ENCODE data around the gene TWSG1.

Gene TWSG1

DNA sequence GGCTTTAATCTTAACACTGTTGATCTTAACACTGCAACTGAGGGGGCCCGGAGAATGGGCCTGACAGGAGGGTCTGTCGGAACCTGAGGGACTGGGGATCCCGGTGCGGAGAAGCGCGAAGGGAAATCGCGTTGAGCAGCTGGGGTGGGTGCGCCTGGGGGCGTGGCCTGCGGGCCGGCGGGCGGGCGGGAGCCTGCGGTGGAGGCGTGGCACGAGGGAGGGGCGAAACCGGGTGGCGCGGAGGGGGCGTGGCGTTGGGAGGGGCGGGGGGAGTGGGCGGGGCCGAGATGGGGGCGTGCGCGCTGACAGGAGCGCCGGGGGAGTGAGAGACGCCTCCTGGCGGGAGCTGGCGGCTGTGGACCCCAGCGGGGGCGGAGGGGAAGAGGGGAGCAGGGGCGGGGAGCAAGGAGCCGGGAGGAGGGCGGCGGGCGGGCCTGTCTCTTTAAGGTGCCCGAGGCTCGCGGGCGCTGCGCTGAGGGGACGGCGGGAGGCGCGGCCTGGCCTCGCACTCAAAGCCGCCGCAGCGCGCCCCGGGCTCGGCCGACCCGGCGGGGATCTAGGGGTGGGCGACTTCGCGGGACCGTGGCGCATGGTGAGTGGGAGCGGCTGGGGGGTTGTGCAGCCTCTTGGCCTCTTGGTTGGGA, at the start of gene TWSG1:
Gene TWSG1, plus strand, starts transcription at position 445 of the 644 bp plus-strand sequence. CDS start 2,457 bp downstream, outside the sequence.
- peak; percentile 96 for DNase-seq

DNA sequence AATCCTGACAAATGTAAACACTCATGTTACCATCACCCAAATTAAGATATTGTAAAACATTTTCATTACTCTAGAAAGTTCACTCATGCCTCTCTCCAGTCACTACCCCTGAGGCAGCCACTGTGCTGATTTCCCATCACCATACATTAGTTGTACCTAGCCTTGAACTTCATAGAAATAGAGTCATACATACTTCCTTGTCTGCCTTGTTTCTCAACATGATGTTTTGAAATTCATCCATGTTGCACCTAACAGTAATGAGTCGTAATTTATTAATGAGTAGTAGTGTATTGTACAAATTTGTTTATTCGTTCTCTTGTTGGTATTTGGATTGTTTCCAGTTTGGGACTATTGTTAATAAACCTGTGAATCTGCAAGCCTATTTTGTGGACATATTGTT, 49.0 kb upstream of the TWSG1 start:
- DNase-seq: no peak

- DNase-seq: no peak
Measured at GRCh38 chr18:9287036-9287435, 47.5 kb upstream of the TWSG1 start.

- no peak for DNase-seq
Measured at GRCh38 chr18:9289698-9290097, 44.9 kb upstream of the TWSG1 start.

DNA sequence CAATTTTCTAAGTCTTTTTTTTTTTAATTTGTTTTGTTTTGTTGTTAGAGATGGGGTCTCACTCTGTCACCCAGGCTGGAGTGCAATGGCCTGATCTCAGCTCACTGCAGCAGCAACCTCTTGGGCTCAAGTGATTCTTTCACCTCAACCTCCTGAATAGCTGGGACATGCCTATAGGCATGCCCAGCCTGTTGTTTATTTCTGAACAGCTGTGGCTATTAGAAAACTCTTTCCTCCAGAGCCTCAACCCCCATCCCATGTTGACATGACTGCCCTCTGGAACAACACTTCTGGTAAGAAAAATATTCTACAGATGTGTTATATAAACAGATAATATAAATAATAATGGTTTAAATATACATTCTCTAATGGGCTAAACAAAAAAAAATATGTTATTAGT, 44.4 kb upstream of the TWSG1 start:
- no peak for DNase-seq

DNA sequence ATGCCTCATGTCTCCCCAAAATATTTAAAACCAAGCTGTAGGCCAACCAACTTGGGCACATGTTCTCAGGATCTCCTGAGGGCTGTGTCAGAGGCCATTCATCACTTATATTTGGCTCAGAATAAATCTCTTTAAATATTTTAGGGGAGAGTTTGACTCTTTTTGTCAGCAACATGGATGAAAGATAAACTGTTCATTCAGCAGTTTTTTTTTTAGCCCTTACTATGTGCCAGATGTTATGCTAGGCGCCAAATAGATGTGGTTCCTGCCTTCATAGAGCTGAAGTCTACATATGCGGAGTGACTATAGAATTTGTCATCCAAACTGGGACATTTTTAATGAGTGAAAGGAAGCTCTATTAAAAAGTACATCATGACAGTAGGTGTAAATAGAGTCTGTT, 42.5 kb upstream of the TWSG1 start:
- DNase-seq: no peak

DNA sequence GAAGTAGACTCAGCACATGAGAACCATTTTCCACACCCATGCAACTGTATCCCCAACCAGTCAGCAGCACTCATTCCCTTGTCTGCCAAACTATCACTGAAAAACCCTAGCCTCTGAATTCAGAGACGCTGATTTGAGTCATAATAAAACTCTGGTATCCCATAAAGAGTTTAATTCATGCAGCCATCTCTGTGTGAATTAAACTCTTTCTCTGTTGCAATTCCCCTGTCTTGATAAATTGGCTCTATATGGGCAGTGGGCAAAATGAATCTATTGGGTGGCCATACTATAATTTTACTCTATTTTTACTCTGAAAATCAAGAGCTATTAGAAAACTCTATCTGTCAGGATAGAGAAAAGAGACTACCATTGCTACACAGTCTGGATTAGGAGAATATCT, 40.6 kb upstream of the TWSG1 start:
- no peak for DNase-seq

GRCh38 chr18:9296233-9297006, 38.2 kb upstream of the TWSG1 start:
- DNase-seq: no peak

DNA sequence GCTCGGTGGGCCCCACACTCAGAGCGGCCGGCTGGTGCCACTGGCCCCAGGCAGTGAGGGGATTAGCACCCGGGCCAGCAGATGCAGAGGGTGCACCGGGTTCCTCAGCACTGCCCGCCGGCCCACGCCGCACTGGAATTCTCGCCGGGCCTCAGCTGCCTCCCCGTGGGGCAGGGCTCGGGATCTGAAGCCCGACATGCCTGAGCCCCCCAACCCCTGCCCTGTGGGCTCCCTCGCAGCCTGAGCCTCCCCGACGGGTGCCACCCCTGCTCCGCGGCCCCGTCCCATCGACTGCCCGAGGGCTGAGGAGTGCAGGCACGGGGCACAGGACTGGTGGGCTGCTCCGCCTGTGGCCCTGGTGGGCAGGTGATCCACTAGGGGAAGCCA, 37.6 kb upstream of the TWSG1 start:
- DNase-seq: no peak

DNA sequence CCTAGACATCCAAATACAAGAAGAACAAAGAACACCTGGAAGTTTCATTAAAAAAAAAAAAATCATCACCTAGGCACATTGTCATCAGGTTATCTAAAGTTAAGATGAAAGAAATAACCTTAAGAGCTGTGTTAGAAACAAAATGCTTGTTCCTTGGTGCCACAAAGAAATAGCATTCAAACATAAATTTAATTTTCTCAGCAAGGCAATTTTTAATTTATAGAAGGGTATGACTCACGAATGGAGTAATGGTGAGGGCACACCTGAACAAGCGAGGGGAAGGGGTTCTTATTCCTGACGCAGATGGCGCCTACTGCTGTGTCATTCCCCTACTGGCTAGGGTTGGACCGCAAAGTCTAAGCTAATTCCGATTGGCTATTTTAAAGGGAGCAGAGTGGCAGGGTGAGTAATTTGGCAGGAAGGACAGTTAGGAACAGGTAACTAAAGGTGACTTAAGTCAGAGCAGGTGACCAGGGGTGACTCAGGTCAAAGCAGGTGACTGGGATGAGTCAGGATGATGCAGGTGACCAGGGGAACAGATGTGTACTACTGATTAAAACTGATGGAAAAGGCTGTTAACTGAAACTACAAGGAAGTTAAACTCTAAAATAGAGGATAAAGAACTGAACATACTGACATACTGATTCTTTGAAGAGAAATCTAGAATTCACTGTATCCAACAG, 30.0 kb upstream of the TWSG1 start:
- DNase-seq: no peak

- no peak for DNase-seq
Measured at GRCh38 chr18:9319333-9319732, 15.2 kb upstream of the TWSG1 start.

DNA sequence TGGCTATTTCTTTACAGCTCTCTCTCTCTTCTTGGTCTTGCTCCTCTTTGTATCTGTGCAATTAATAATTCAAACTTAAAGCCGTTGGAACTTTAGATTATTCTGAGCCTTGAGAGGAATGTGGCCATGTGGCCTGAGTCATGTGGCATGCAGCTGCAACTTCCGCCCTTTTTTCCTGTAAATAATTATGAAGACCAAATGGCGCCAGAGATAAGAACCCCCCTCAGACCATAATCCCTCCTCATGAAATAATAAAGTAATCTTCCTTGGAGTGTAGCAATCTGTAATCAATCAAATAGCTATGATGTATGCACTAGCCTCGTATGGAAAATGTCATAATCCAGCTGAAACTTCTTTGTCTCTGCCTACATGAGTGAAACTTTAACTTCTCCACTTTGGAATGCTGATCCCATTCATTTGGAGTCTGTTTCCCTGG, 13.5 kb upstream of the TWSG1 start:
- no peak for DNase-seq

- DNase-seq: no peak
Measured at GRCh38 chr18:9321736-9322135, 12.8 kb upstream of the TWSG1 start.

GRCh38 chr18:9322744-9323143, 11.8 kb upstream of the TWSG1 start:
- DNase-seq: no peak

DNA sequence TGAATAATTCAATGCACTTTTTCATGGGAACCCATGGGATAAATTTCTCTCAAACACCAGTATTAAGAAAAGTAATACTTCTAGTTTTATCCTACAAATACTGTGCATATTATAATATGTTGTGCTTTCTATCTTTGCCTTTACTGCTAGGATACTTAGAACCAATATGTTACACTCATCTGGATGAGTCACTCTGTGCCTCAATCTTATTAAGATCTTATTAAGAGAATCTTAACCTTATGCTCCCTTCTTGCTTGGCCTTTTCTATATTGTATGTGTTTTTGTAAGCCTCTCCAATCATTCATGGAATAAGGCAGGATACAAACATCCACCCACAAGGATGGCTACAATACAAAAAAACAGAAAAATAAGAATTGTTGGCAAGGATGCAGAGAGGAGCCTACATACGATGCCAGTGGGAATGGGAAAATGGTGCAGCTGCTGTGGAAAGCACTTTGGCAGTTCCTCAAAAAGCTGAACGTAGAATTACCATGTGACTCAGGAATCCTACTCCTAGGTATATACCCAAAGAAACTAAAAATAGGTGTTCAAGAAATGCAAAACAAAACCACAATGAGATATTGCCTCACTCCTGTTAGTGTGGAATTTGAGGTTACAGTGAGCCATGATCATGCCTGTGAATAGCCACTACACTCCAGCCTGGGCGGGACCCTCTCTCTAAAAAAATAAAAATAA, 10.7 kb upstream of the TWSG1 start:
- no peak for DNase-seq

- no peak for DNase-seq
Measured at GRCh38 chr18:9325716-9326115, 8.9 kb upstream of the TWSG1 start.

- no peak for DNase-seq
Measured at GRCh38 chr18:9328776-9329175, 5.8 kb upstream of the TWSG1 start.

DNA sequence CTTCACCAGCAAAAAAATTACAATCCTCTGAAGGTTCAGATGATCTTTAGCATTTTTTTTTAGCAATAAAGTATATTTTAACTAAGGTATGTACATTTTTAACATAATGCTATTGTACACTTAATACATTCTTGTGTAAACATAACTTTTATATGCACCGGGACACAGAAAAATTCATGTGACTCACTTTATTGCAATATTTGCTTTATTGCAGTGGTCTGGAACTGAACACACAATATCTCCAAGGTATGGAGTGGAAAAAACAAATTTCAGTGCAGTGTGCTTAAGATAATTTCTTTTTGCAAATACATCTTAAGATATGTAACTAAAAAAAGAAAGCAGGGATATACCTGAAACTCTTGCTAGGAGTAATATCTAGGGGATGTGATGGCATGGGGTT, 5.1 kb upstream of the TWSG1 start:
- DNase-seq: no peak

DNA sequence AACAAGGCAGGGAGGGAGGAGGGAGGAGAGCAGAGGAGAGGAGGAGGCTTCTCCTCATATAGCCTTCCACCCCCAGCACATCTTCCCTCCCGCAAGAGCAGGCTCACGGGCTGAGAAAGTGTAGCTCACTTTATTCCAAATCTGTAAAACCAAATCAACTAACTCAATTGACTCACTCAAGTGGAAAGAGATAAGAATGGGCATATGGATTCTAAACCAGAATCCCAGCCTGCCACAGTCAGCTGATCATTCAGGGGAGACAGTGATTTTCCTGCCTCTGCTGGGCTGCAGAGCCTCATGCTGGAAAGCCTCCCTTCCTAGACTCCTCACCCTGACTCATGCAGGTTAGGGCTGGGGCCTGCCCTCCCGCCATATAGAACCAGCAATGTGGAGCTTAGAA, 4.2 kb upstream of the TWSG1 start:
- no peak for DNase-seq

DNA sequence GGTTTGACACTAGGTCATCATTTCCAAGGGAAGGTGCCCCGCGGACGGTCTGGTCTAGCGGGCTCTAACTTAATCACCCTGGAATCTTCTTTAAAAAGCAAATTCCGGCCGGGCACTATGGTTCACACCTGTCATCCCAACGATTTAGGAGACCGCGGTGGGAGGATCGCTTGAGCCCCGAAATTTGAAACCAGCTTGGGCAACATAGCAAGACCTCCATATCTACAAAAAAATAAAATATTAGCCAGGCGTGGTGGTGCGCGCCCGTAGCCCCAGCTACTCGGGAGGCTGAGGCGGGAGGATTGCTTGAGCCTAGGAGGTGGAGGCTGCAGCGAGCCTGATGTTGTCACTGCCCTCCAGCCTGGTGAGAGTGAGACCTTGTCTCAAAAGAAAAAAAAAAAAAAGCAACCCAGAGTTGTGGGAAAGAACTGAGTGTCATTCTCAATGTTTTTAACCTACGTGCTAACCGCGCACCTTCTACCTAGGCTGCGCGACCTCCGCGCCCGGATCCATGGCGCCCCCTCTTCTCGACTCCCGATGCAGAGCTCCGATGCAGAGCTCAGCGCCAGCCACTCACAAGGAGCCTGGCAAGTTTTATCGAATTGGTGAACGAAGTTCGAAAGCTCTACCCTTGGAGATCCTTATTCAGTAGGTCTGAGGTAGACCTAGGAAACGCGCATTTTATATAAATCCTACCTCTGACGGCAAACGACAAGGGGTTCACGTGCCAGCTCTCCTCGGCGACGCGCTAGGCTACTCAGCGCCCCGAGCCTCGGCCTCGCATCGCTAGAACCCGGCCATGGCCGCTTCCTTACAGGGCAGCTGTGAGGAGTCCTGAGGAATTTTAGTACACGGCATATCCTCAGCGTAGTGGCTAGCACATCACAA, 888 bp upstream of the TWSG1 start:
- DNase-seq: no peak

GRCh38 chr18:9334973-9335696, 562 bp downstream of the TWSG1 start:
- DNase-seq: peak; percentile 39

- DNase-seq: no peak
Measured at GRCh38 chr18:9335697-9336045, 1.1 kb downstream of the TWSG1 start.

All from CD4-positive, alpha-beta T cell treated with Interleukin-17A for 1 hour (primary cell).